ENCODE results near the gene CSRNP3.
A peak's percentile ranks its signal among the peaks of the same experiment; 100 is the strongest.

Gene CSRNP3

GRCh38 chr2:165469417-165469816 is at the start of gene CSRNP3:
Gene CSRNP3, plus strand, starts transcription at chr2:165469698. Its CDS starts 125,368 bp downstream, at chr2:165595066.
- Histone ChIP-seq H3K9me3 (ENCODE audit: low read depth, low read length) (no peaks in the 10 kb centered on the region), H3K9ac (ENCODE audit: insufficient read length) (peak within 1 kb of the TSS; percentile 61), H3K4me3 (peak within 1 kb of the TSS; percentile 81), H3K27ac (peak within 1 kb of the TSS; percentile 91), H3K36me3 (ENCODE audit: insufficient read depth, low read length) (no peaks in the 10 kb centered on the region)
- no peak for DNase-seq (ENCODE audit: low read depth, low spot score)
- no peak for TF ChIP-seq FOXP2 (optimal IDR thresholded peaks at IDR 0.05; ENCODE audit: control extremely low read depth, extremely low read length, insufficient read depth)
- no peak; the same call in 1 of the 2 replicates for TF ChIP-seq POLR2AphosphoS5 (IDR thresholded peaks at IDR 0.05; ENCODE audit: borderline replicate concordance, low read depth, low read length)
- TF ChIP-seq EZH2 (IDR thresholded peaks at IDR 0.05): no peak

- Histone ChIP-seq H3K9ac (ENCODE audit: insufficient read length) (no peak overlapping the region), H3K36me3 (ENCODE audit: insufficient read depth, low read length) (peaks cover 4% of the 10 kb centered on the region; the same call in 1 of the 2 replicates), H3K27ac (no peak overlapping the region), H3K4me3 (no peak overlapping the region), H3K9me3 (ENCODE audit: low read depth, low read length) (peaks cover 10% of the 10 kb centered on the region; the same call in 1 of the 2 replicates)
- no peak for DNase-seq (ENCODE audit: low read depth, low spot score)
- no peak for TF ChIP-seq POLR2AphosphoS5 (IDR thresholded peaks at IDR 0.05; ENCODE audit: borderline replicate concordance, low read depth, low read length)
- TF ChIP-seq EZH2 (IDR thresholded peaks at IDR 0.05): no peak
- no peak for TF ChIP-seq FOXP2 (optimal IDR thresholded peaks at IDR 0.05; ENCODE audit: control extremely low read depth, extremely low read length, insufficient read depth)
These were observed 49.3 kb upstream of the CSRNP3 start for GRCh38 chr2:165420231-165420630.

GRCh38 chr2:165423081-165423480 is 46.4 kb upstream of the CSRNP3 start:
- Histone ChIP-seq H3K9me3 (ENCODE audit: low read depth, low read length) (peaks cover 10% of the 10 kb centered on the region; the same call in 1 of the 2 replicates), H3K4me3 (no peak overlapping the region), H3K27ac (no peak overlapping the region), H3K36me3 (ENCODE audit: insufficient read depth, low read length) (peaks cover 4% of the 10 kb centered on the region; the same call in 1 of the 2 replicates), H3K9ac (ENCODE audit: insufficient read length) (no peak overlapping the region)
- TF ChIP-seq EZH2 (IDR thresholded peaks at IDR 0.05) (no peak), POLR2AphosphoS5 (IDR thresholded peaks at IDR 0.05; ENCODE audit: borderline replicate concordance, low read depth, low read length) (no peak), FOXP2 (optimal IDR thresholded peaks at IDR 0.05; ENCODE audit: control extremely low read depth, extremely low read length, insufficient read depth) (no peak)
- no peak for DNase-seq (ENCODE audit: low read depth, low spot score)

GRCh38 chr2:165425556-165425955 is 43.9 kb upstream of the CSRNP3 start:
- no peak overlapping the region for H3K4me3 ChIP-seq
- TF ChIP-seq POLR2AphosphoS5 (IDR thresholded peaks at IDR 0.05; ENCODE audit: borderline replicate concordance, low read depth, low read length): no peak
- no peak for TF ChIP-seq FOXP2 (optimal IDR thresholded peaks at IDR 0.05; ENCODE audit: control extremely low read depth, extremely low read length, insufficient read depth)
- TF ChIP-seq EZH2 (IDR thresholded peaks at IDR 0.05): no peak
- H3K36me3 ChIP-seq (ENCODE audit: insufficient read depth, low read length): peaks cover 4% of the 10 kb centered on the region; the same call in 1 of the 2 replicates
- no peak for DNase-seq (ENCODE audit: low read depth, low spot score)
- no peak overlapping the region for H3K9ac ChIP-seq (ENCODE audit: insufficient read length)
- no peak overlapping the region for H3K27ac ChIP-seq
- H3K9me3 ChIP-seq (ENCODE audit: low read depth, low read length): peaks cover 10% of the 10 kb centered on the region; the same call in 1 of the 2 replicates

- Histone ChIP-seq H3K36me3 (ENCODE audit: insufficient read depth, low read length) (no peaks in the 10 kb centered on the region), H3K9me3 (ENCODE audit: low read depth, low read length) (peaks cover 8% of the 10 kb centered on the region; the same call in 1 of the 2 replicates), H3K9ac (ENCODE audit: insufficient read length) (no peak overlapping the region), H3K27ac (no peak overlapping the region), H3K4me3 (no peak overlapping the region)
- no peak for DNase-seq (ENCODE audit: low read depth, low spot score)
- TF ChIP-seq EZH2 (IDR thresholded peaks at IDR 0.05): no peak
- TF ChIP-seq FOXP2 (optimal IDR thresholded peaks at IDR 0.05; ENCODE audit: control extremely low read depth, extremely low read length, insufficient read depth): no peak
- TF ChIP-seq POLR2AphosphoS5 (IDR thresholded peaks at IDR 0.05; ENCODE audit: borderline replicate concordance, low read depth, low read length): no peak
These were observed 41.8 kb upstream of the CSRNP3 start for GRCh38 chr2:165427686-165428085.

GRCh38 chr2:165428926-165429325 is 40.6 kb upstream of the CSRNP3 start:
- Histone ChIP-seq H3K27ac (no peak overlapping the region), H3K4me3 (no peak overlapping the region), H3K9ac (ENCODE audit: insufficient read length) (no peak overlapping the region), H3K9me3 (ENCODE audit: low read depth, low read length) (no peaks in the 10 kb centered on the region), H3K36me3 (ENCODE audit: insufficient read depth, low read length) (no peaks in the 10 kb centered on the region)
- no peak for DNase-seq (ENCODE audit: low read depth, low spot score)
- TF ChIP-seq FOXP2 (optimal IDR thresholded peaks at IDR 0.05; ENCODE audit: control extremely low read depth, extremely low read length, insufficient read depth): no peak
- no peak for TF ChIP-seq POLR2AphosphoS5 (IDR thresholded peaks at IDR 0.05; ENCODE audit: borderline replicate concordance, low read depth, low read length)
- no peak for TF ChIP-seq EZH2 (IDR thresholded peaks at IDR 0.05)

- H3K36me3 ChIP-seq (ENCODE audit: insufficient read depth, low read length): no peaks in the 10 kb centered on the region
These were observed 38.5 kb upstream of the CSRNP3 start for GRCh38 chr2:165431014-165431413.

GRCh38 chr2:165432234-165432966 is 37.1 kb upstream of the CSRNP3 start:
- DNase-seq (ENCODE audit: low read depth, low spot score): no peak
- TF ChIP-seq POLR2AphosphoS5 (IDR thresholded peaks at IDR 0.05; ENCODE audit: borderline replicate concordance, low read depth, low read length) (no peak), EZH2 (IDR thresholded peaks at IDR 0.05) (no peak), FOXP2 (optimal IDR thresholded peaks at IDR 0.05; ENCODE audit: control extremely low read depth, extremely low read length, insufficient read depth) (no peak)
- Histone ChIP-seq H3K9me3 (ENCODE audit: low read depth, low read length) (no peaks in the 10 kb centered on the region), H3K27ac (peak overlapping the region; percentile 12; the same call in 1 of the 2 replicates), H3K4me3 (no peak overlapping the region), H3K9ac (ENCODE audit: insufficient read length) (no peak overlapping the region), H3K36me3 (ENCODE audit: insufficient read depth, low read length) (no peaks in the 10 kb centered on the region)

More at GRCh38 chr2:165431014-165431413, 38.5 kb upstream of the CSRNP3 start:
- Histone ChIP-seq H3K27ac (no peak overlapping the region), H3K4me3 (no peak overlapping the region), H3K9me3 (ENCODE audit: low read depth, low read length) (no peaks in the 10 kb centered on the region), H3K9ac (ENCODE audit: insufficient read length) (no peak overlapping the region)
- DNase-seq (ENCODE audit: low read depth, low spot score): no peak
- TF ChIP-seq POLR2AphosphoS5 (IDR thresholded peaks at IDR 0.05; ENCODE audit: borderline replicate concordance, low read depth, low read length) (no peak), EZH2 (IDR thresholded peaks at IDR 0.05) (no peak), FOXP2 (optimal IDR thresholded peaks at IDR 0.05; ENCODE audit: control extremely low read depth, extremely low read length, insufficient read depth) (no peak)

All from SK-N-MC (cell line).